ENCODE measurements around the gene UBA5. TPM values are rescaled to one million over a fixed set of nuclear protein-coding genes. Genes with fewer than 3 reads are reported as not detected.

Gene UBA5
- total and polyA plus RNA-seq, 9 of the 15 experiments (the other 6 are each of a cell fraction or from before 2014, with no cell fraction given): 8.1 to 71.1 (median 29.4) TPM

DNA sequence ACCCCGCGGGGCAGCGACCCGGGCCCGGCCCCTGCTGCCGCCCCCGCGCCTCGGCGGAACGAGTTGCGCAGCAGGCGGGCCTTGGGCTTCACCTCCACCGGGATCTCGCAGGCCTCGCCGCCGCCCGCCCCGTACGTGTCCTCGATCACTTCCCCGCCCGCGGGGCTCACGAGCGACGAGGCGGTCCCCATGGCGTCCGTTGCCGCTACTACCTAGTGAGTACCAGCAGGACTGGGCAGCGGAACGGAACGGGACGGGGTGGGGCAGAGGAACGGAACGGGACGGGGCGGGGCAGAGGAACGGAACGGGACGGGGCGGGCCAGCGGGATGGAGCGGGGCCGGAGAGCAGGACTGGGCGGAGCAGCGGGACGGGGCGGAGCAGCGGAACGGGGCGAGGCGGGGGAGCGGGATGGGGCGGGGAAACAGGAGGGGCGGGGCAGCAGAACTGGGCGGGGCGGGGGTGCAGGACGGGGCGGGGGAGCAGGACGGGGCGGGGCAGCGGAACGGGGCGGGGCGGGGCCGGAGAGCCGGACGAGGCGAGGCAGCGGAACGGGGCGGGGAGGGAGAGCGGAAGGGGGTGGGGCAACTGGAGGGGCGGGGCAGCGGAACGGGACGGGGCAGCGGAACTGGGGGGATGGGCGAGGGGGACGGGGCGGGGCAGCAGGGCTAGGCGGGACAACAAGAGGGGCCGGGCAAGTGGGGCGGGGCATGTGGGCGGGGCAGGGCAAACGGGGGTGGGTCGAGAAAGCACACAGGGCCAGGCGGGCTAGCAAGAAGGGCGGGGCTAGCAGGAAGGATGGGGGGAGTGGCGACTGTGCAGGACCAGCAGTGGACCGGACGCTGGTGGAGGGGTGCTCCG is 62.3 kb downstream of the UBA5 start, which contains the start of gene NPHP3 (continued):
- TF ChIP-seq YY1 (IDR thresholded peaks at IDR 0.05; ENCODE audit: borderline replicate concordance in 1 of 3, control insufficient read depth in 1 of 3, extremely low read depth in 1 of 3, insufficient read depth in 3 of 3, insufficient read length in 1 of 3, insufficient replicate concordance in 2 of 3, low read depth in 1 of 3, low read length in 2 of 3): peak in 1 of 3 experiments; percentile 42
- no peak for TF ChIP-seq ZNF696 (CRISPR knock-in tag; conservative IDR thresholded peaks at IDR 0.05)
- TF ChIP-seq CHAMP1 (IDR thresholded peaks at IDR 0.05): no peak
- TF ChIP-seq HBP1 (CRISPR knock-in tag; IDR thresholded peaks at IDR 0.05): no peak
- TF ChIP-seq ZKSCAN1 (IDR thresholded peaks at IDR 0.05; ENCODE audit: low read depth, low read length): no peak
- TF ChIP-seq ZNF717 (CRISPR knock-in tag; IDR thresholded peaks at IDR 0.05): no peak
- TF ChIP-seq, protein P1, sequence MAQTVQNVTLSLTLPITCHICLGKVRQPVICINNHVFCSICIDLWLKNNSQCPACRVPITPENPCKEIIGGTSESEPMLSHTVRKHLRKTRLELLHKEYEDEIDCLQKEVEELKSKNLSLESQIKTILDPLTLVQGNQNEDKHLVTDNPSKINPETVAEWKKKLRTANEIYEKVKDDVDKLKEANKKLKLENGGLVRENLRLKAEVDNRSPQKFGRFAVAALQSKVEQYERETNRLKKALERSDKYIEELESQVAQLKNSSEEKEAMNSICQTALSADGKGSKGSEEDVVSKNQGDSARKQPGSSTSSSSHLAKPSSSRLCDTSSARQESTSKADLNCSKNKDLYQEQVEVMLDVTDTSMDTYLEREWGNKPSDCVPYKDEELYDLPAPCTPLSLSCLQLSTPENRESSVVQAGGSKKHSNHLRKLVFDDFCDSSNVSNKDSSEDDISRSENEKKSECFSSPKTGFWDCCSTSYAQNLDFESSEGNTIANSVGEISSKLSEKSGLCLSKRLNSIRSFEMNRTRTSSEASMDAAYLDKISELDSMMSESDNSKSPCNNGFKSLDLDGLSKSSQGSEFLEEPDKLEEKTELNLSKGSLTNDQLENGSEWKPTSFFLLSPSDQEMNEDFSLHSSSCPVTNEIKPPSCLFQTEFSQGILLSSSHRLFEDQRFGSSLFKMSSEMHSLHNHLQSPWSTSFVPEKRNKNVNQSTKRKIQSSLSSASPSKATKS (CRISPR knock-in tag; IDR thresholded peaks at IDR 0.05): no peak
- no peak for TF ChIP-seq ZKSCAN8 (CRISPR knock-in tag; IDR thresholded peaks at IDR 0.05)
- no peak for TF ChIP-seq NR2F6 (CRISPR knock-in tag; IDR thresholded peaks at IDR 0.05)
- no peak for TF ChIP-seq ZNF57 (CRISPR knock-in tag; IDR thresholded peaks at IDR 0.05)
- TF ChIP-seq HNRNPUL1 (IDR thresholded peaks at IDR 0.05; ENCODE audit: low read length): no peak
- TF ChIP-seq, protein P2, sequence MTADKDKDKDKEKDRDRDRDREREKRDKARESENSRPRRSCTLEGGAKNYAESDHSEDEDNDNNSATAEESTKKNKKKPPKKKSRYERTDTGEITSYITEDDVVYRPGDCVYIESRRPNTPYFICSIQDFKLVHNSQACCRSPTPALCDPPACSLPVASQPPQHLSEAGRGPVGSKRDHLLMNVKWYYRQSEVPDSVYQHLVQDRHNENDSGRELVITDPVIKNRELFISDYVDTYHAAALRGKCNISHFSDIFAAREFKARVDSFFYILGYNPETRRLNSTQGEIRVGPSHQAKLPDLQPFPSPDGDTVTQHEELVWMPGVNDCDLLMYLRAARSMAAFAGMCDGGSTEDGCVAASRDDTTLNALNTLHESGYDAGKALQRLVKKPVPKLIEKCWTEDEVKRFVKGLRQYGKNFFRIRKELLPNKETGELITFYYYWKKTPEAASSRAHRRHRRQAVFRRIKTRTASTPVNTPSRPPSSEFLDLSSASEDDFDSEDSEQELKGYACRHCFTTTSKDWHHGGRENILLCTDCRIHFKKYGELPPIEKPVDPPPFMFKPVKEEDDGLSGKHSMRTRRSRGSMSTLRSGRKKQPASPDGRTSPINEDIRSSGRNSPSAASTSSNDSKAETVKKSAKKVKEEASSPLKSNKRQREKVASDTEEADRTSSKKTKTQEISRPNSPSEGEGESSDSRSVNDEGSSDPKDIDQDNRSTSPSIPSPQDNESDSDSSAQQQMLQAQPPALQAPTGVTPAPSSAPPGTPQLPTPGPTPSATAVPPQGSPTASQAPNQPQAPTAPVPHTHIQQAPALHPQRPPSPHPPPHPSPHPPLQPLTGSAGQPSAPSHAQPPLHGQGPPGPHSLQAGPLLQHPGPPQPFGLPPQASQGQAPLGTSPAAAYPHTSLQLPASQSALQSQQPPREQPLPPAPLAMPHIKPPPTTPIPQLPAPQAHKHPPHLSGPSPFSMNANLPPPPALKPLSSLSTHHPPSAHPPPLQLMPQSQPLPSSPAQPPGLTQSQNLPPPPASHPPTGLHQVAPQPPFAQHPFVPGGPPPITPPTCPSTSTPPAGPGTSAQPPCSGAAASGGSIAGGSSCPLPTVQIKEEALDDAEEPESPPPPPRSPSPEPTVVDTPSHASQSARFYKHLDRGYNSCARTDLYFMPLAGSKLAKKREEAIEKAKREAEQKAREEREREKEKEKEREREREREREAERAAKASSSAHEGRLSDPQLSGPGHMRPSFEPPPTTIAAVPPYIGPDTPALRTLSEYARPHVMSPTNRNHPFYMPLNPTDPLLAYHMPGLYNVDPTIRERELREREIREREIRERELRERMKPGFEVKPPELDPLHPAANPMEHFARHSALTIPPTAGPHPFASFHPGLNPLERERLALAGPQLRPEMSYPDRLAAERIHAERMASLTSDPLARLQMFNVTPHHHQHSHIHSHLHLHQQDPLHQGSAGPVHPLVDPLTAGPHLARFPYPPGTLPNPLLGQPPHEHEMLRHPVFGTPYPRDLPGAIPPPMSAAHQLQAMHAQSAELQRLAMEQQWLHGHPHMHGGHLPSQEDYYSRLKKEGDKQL (CRISPR knock-in tag; IDR thresholded peaks at IDR 0.05; ENCODE audit: borderline replicate concordance): no peak
- no peak for TF ChIP-seq HIVEP1 (CRISPR knock-in tag; IDR thresholded peaks at IDR 0.05)

Data from K562 (cell line).